HEK293T (cell line): ENCODE data around the gene NCKAP5L.
"Not testable (repeated sequence)": the region's sequence is repeated elsewhere in the genome, so short reads cannot be mapped to it uniquely, and the experiment has no call there.

ENCODE experiments used
- CTCF ChIA-PET: fragments of 350-600 bp; formaldehyde crosslinking; extraction: SDS; loops from one replicate; lab custom pipeline; 2021; ENCODE audit warnings: antibody characterized with exemption, inconsistent platforms; lab: Yijun Ruan, JAX
- POLR2A ChIA-PET: fragments of 350-600 bp; formaldehyde crosslinking; extraction: SDS; loops from one replicate; lab custom pipeline; 2020; ENCODE audit warnings: antibody characterized with exemption, inconsistent platforms; lab: Yijun Ruan, JAX
- DNase-seq: peaks from one replicate; pipeline ENCODE4 v3.0.0; 2012; ENCODE audit warnings: mixed read lengths; ENCODE audit errors: extremely low spot score
- ARNT ChIP-seq: fragments of 450-650 bp; IDR thresholded peaks from 2 replicates; pipeline ENCODE4 v1.6.1; 2017; ENCODE audit warnings: mild to moderate bottlenecking
- BHLHE40 ChIP-seq: fragments of 450-650 bp; IDR thresholded peaks from 2 replicates; pipeline ENCODE4 v1.6.1; 2016; ENCODE audit warnings: mild to moderate bottlenecking, moderate library complexity, borderline replicate concordance
- CTBP1 ChIP-seq: fragments of 450-650 bp; IDR thresholded peaks from 2 replicates; pipeline ENCODE4 v1.6.1; 2016; ENCODE audit warnings: borderline replicate concordance
- ELF4 ChIP-seq: fragments of 450-650 bp; IDR thresholded peaks from 2 replicates; pipeline ENCODE4 v1.6.1; 2017; ENCODE audit warnings: antibody characterized with exemption
- FOXA1 ChIP-seq: fragments of 450-650 bp; IDR thresholded peaks from 2 replicates; pipeline ENCODE4 v1.6.1; 2016; ENCODE audit warnings: mild to moderate bottlenecking
- FOXK2 ChIP-seq: fragments of 450-650 bp; IDR thresholded peaks from 2 replicates; pipeline ENCODE4 v1.6.1; 2016; ENCODE audit warnings: mild to moderate bottlenecking
- FOXM1 ChIP-seq: fragments of 450-650 bp; IDR thresholded peaks from 2 replicates; pipeline ENCODE4 v1.6.1; 2017; ENCODE audit warnings: mild to moderate bottlenecking, borderline replicate concordance
- HDGF ChIP-seq: fragments of 450-650 bp; IDR thresholded peaks from 2 replicates; pipeline ENCODE4 v1.6.1; 2017; ENCODE audit warnings: antibody characterized with exemption, borderline replicate concordance
- L3MBTL2 ChIP-seq: fragments of 450-650 bp; conservative IDR thresholded peaks from 2 replicates; pipeline ENCODE4 v1.6.1; 2016; ENCODE audit warnings: mild to moderate bottlenecking
- LEF1 ChIP-seq: fragments of 450-650 bp; IDR thresholded peaks from 2 replicates; pipeline ENCODE4 v1.6.1; 2017; ENCODE audit warnings: mild to moderate bottlenecking, borderline replicate concordance
- NFRKB ChIP-seq: fragments of 450-650 bp; IDR thresholded peaks from 2 replicates; pipeline ENCODE4 v1.6.1; 2016; ENCODE audit warnings: mild to moderate bottlenecking, moderate library complexity
- PKNOX1 ChIP-seq: fragments of 450-650 bp; IDR thresholded peaks from 2 replicates; pipeline ENCODE4 v1.6.1; 2016
- SP1 ChIP-seq: fragments of 450-650 bp; IDR thresholded peaks from 2 replicates; pipeline ENCODE4 v1.6.1; 2017
- SUZ12 ChIP-seq: fragments of 450-650 bp; IDR thresholded peaks from 2 replicates; pipeline ENCODE4 v1.6.1; 2016; ENCODE audit warnings: mild to moderate bottlenecking
- TARDBP ChIP-seq: fragments of 450-650 bp; IDR thresholded peaks from 2 replicates; pipeline ENCODE4 v1.6.1; 2016
- ZNF384 ChIP-seq: fragments of 450-650 bp; IDR thresholded peaks from 2 replicates; pipeline ENCODE4 v1.6.1; 2016

Gene NCKAP5L

GRCh38 chr12:49873361-49873934 is 45.2 kb upstream of the NCKAP5L start:
- ChIA-PET POLR2A (no interaction called here), CTCF (no interaction called here)
- TF ChIP-seq SP1 (no peak), L3MBTL2 (no peak), FOXK2 (no peak), FOXM1 (no peak), HDGF (no peak), CTBP1 (no peak), ZNF384 (no peak), LEF1 (no peak), SUZ12 (no peak), NFRKB (no peak)
- DNase-seq, result no peak

- DNase-seq, result no peak
- ChIA-PET POLR2A (no interaction called here), CTCF (no interaction called here)
Observed at GRCh38 chr12:49872781-49873181, 44.6 kb upstream of the NCKAP5L start.

GRCh38 chr12:49872381-49872780 is 44.2 kb upstream of the NCKAP5L start:
- ChIA-PET POLR2A (no interaction called here), CTCF (no interaction called here)
- TF ChIP-seq FOXA1 (no peak), FOXK2 (no peak), HDGF (no peak), ELF4 (no peak), BHLHE40 (no peak), SUZ12 (no peak), SP1 (no peak), L3MBTL2 (no peak), NFRKB (no peak)
- no peak for DNase-seq

More at GRCh38 chr12:49872781-49873181, 44.6 kb upstream of the NCKAP5L start:
- no peak for TF ChIP-seq CTBP1
- no peak for TF ChIP-seq LEF1
- no peak for TF ChIP-seq TARDBP
- TF ChIP-seq PKNOX1, result no peak
- TF ChIP-seq BHLHE40, result no peak
- TF ChIP-seq L3MBTL2, result no peak
- TF ChIP-seq FOXA1, result no peak
- TF ChIP-seq ZNF384, result no peak
- TF ChIP-seq FOXM1, result no peak
- TF ChIP-seq SP1, result no peak
- TF ChIP-seq SUZ12, result no peak
- no peak for TF ChIP-seq FOXK2
- TF ChIP-seq ARNT, result no peak
- no peak for TF ChIP-seq ELF4
- no peak for TF ChIP-seq HDGF
- TF ChIP-seq NFRKB, result no peak

- POLR2A ChIA-PET, DNase-seq: not testable (repeated sequence)
- CTCF ChIA-PET, result interaction anchor here (2.2 kb wide), 1 partner anchor 74 kb away, joined by 6 read pairs; no protein-coding TSS in a partner anchor
Observed at GRCh38 chr12:49871811-49872251, 43.6 kb upstream of the NCKAP5L start.

GRCh38 chr12:49871263-49871561 is 43.0 kb upstream of the NCKAP5L start:
- POLR2A ChIA-PET, result no interaction called here
- TF ChIP-seq TARDBP (no peak), HDGF (no peak), SP1 (no peak), LEF1 (no peak), BHLHE40 (no peak), PKNOX1 (no peak), ARNT (no peak), SUZ12 (no peak), L3MBTL2 (no peak), FOXK2 (no peak), ELF4 (no peak), CTBP1 (no peak), NFRKB (no peak), FOXA1 (no peak)

GRCh38 chr12:49870501-49871262 is 42.5 kb upstream of the NCKAP5L start:
- no peak for TF ChIP-seq L3MBTL2
- no peak for TF ChIP-seq CTBP1
- no peak for TF ChIP-seq TARDBP
- TF ChIP-seq FOXA1, result no peak
- no peak for TF ChIP-seq SUZ12
- TF ChIP-seq ZNF384, result no peak
- TF ChIP-seq BHLHE40, result no peak
- TF ChIP-seq ELF4, result no peak
- POLR2A ChIA-PET, result no interaction called here
- CTCF ChIA-PET, result interaction anchor here (2.2 kb wide), 1 partner anchor 75 kb away, joined by 6 read pairs; no protein-coding TSS in a partner anchor
- no peak for DNase-seq

More at GRCh38 chr12:49871263-49871561, 43.0 kb upstream of the NCKAP5L start:
- no peak for DNase-seq
- CTCF ChIA-PET, result interaction anchor here (2.2 kb wide), 1 partner anchor 74 kb away, joined by 6 read pairs; no protein-coding TSS in a partner anchor
